OCI-LY3 (cell line): ENCODE data around the gene PIK3C2G.

Experiments used
- H2AFZ ChIP-seq: fragments of 200-600, 300-600 bp; shearing (Covaris generic); 2 replicates; pipeline ENCODE4 v1.6.0; 2014; ENCODE audit warnings: antibody characterized with exemption, low read depth, low read length
- H3K27ac ChIP-seq: fragments of 200-600, 300-600 bp; sonication (generic); 2 replicates; pipeline ENCODE4 v1.5.1; 2014; ENCODE audit warnings: mild to moderate bottlenecking, low read length, moderate library complexity, mixed read lengths
- H3K27me3 ChIP-seq: fragments of 200-600, 300-600 bp; sonication (generic); 2 replicates; pipeline ENCODE4 v1.6.1; 2014; ENCODE audit warnings: low read depth, low read length, mixed read lengths
- H3K36me3 ChIP-seq: fragments of 200-600, 300-600 bp; sonication (generic); replicated peaks from 2 replicates; pipeline ENCODE3; 2014; ENCODE audit warnings: low read depth, low read length, mixed read lengths
- H3K4me1 ChIP-seq: fragments of 300-600, 200-600 bp; sonication (generic); 2 replicates; pipeline ENCODE4 v1.6.1; 2014; ENCODE audit warnings: low read length, mixed read lengths
- H3K4me2 ChIP-seq: fragments of 200-600, 300-600 bp; sonication (generic); 2 replicates; pipeline ENCODE4 v1.6.1; 2014; ENCODE audit warnings: low read length, mixed read lengths
- H3K4me3 ChIP-seq: fragments of 300-600, 200-600 bp; sonication (generic); 2 replicates; pipeline ENCODE4 v1.5.1; 2014; ENCODE audit warnings: antibody characterized with exemption, mild to moderate bottlenecking, low read length, moderate library complexity
- H3K79me2 ChIP-seq: fragments of 300-600, 200-600 bp; shearing (Covaris generic); 2 replicates; pipeline ENCODE4 v1.6.1; 2014; ENCODE audit warnings: mild to moderate bottlenecking, low read length, mixed read lengths
- H3K9ac ChIP-seq: fragments of 300-600, 200-600 bp; shearing (Covaris generic); 2 replicates; pipeline ENCODE4 v1.6.0; 2014; ENCODE audit warnings: mild to moderate bottlenecking, low read length, moderate library complexity
- H3K9me3 ChIP-seq: fragments of 200-600, 300-600 bp; shearing (Covaris generic); 2 replicates; pipeline ENCODE4 v1.6.1; 2014; ENCODE audit warnings: low read length, mixed read lengths; ENCODE audit not compliant: insufficient read depth
- H4K20me1 ChIP-seq: fragments of 200-600, 300-600 bp; sonication (generic); 2 replicates; pipeline ENCODE4 v1.6.1; 2016; ENCODE audit warnings: low read length, mixed read lengths; ENCODE audit not compliant: insufficient read depth
- EZH2phosphoT487 ChIP-seq: fragments of 200-600 bp; shearing (Covaris generic); IDR thresholded peaks from 2 replicates; pipeline ENCODE4 v1.6.1; 2018; ENCODE audit warnings: antibody characterized with exemption, mixed run types, low read depth
- TF ChIP-seq, protein P1 (sequence below): fragments of 200-600, 300-600 bp; sonication (generic); IDR thresholded peaks from 2 replicates; pipeline ENCODE4 v1.5.1; 2014; ENCODE audit warnings: antibody characterized with exemption, low read length, low read depth

PIK3C2G gene

DNA sequence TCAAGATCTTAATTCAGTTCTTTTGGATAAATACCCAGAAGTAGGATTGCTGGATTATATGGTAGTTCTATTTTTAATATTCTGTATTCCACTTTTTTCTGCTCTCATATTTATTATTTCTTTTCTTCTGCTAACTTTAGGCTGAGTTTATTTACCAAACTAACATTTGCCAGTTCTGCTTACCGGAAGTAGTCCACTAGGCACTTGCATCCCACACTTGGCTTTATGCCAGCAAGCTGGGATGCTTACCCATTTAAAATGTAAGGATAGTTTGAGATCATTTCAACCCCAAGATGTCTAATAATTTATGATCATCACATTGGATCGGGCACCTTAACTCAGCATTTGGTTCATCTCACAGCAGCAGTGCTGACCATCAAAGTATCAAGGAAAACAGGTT is 96.8 kb downstream of the PIK3C2G start:
- no peaks in the 10 kb centered on the region for H4K20me1 ChIP-seq
- no peak for TF ChIP-seq EZH2phosphoT487
- TF ChIP-seq, protein P1, sequence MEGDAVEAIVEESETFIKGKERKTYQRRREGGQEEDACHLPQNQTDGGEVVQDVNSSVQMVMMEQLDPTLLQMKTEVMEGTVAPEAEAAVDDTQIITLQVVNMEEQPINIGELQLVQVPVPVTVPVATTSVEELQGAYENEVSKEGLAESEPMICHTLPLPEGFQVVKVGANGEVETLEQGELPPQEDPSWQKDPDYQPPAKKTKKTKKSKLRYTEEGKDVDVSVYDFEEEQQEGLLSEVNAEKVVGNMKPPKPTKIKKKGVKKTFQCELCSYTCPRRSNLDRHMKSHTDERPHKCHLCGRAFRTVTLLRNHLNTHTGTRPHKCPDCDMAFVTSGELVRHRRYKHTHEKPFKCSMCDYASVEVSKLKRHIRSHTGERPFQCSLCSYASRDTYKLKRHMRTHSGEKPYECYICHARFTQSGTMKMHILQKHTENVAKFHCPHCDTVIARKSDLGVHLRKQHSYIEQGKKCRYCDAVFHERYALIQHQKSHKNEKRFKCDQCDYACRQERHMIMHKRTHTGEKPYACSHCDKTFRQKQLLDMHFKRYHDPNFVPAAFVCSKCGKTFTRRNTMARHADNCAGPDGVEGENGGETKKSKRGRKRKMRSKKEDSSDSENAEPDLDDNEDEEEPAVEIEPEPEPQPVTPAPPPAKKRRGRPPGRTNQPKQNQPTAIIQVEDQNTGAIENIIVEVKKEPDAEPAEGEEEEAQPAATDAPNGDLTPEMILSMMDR: no peak
- H3K9ac ChIP-seq: no peak overlapping the region

DNA sequence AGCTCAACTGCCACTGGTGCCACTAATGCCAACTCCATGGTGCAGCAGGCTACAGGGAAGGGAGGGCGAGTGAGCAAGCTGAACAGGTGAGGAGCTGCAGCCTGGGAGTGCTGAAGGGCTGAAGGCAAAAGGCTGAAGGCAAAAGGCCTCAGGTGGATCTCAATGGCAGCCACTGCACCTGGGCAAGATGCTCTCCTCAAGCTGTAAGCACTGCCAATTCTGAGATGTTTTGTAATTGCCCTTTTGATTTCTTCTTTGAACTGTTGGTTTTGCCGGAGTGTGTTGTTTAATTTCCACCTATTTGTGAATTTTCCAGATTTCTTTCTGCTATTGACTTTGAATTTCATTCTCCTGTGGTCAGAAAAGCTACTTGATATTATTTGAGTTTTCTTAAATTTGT is 97.6 kb downstream of the PIK3C2G start:
- Histone ChIP-seq H3K9ac (no peak overlapping the region), H3K4me2 (no peak overlapping the region), H3K27ac (no peak overlapping the region), H3K79me2 (no peaks in the 10 kb centered on the region), H3K4me1 (no peaks in the 10 kb centered on the region), H3K4me3 (no peak overlapping the region), H3K36me3 (no peaks in the 10 kb centered on the region), H4K20me1 (no peaks in the 10 kb centered on the region), H3K9me3 (0 out of 2 replicates have a peak, but pooled peaks cover 4% of the 10 kb centered on the region), H2AFZ (no peak overlapping the region), H3K27me3 (no peaks in the 10 kb centered on the region)
- no peak for TF ChIP-seq EZH2phosphoT487
- TF ChIP-seq, protein P1: no peak

More for the DNA sequence above, 96.8 kb downstream of the PIK3C2G start:
- no peaks in the 10 kb centered on the region for H3K79me2 ChIP-seq
- H3K9me3 ChIP-seq: 0 out of 2 replicates have a peak, but pooled peaks cover 4% of the 10 kb centered on the region
- H3K27ac ChIP-seq: no peak overlapping the region
- H3K4me2 ChIP-seq: no peak overlapping the region
- H3K4me3 ChIP-seq: no peak overlapping the region
- no peaks in the 10 kb centered on the region for H3K36me3 ChIP-seq
- H2AFZ ChIP-seq: no peak overlapping the region
- no peaks in the 10 kb centered on the region for H3K27me3 ChIP-seq
- no peaks in the 10 kb centered on the region for H3K4me1 ChIP-seq

DNA sequence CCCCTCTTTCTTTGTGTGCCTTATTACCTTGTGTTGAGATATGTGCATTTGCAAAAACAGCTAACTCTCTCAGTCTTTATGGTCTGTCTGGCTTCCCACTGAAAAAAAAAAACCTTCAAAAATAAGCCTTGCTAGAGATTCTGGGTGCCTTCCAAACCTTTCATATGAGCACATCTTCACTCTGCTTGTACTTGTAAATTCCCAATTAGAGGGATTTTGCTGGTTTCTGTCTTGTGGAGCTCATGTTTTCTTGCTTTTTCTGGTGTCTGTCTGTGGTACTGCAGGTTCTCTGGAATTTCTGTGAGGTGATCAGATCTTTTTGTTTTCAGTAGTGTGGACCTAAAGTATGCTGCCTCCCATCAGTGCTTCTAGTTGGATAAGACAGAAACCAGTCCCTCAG is 100.1 kb downstream of the PIK3C2G start:
- no peaks in the 10 kb centered on the region for H3K4me1 ChIP-seq
- H2AFZ ChIP-seq: no peak overlapping the region
- H3K27me3 ChIP-seq: no peaks in the 10 kb centered on the region
- no peak overlapping the region for H3K4me2 ChIP-seq
- no peak overlapping the region for H3K4me3 ChIP-seq
- 0 out of 2 replicates have a peak, but pooled peaks cover 4% of the 10 kb centered on the region for H3K9me3 ChIP-seq
- no peaks in the 10 kb centered on the region for H4K20me1 ChIP-seq
- H3K36me3 ChIP-seq: no peaks in the 10 kb centered on the region
- no peak overlapping the region for H3K9ac ChIP-seq
- no peak overlapping the region for H3K27ac ChIP-seq
- no peaks in the 10 kb centered on the region for H3K79me2 ChIP-seq
- TF ChIP-seq, protein P1: no peak
- no peak for TF ChIP-seq EZH2phosphoT487

DNA sequence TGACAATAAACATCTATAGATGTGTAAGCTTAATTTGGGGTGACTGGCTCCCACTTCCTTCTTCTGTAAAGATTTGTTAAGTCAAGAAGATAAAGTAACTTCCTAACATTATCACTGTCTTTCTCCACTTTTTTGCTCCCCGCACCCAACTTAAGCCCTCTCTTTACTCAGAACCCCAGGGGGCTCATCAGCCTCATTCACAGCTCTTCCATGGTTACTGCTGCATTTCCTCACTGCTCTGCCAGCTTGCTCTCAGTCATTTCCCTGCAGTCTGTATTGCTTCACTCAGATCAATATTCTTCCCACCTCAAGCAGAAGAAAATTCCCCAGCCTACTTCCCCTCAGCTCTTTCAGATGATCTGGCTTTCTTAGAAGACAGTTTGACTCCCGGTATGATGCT is 102.0 kb downstream of the PIK3C2G start:
- no peaks in the 10 kb centered on the region for H3K4me1 ChIP-seq
- 0 out of 2 replicates have a peak, but pooled peaks cover 4% of the 10 kb centered on the region for H3K9me3 ChIP-seq
- no peak overlapping the region for H2AFZ ChIP-seq
- no peaks in the 10 kb centered on the region for H4K20me1 ChIP-seq
- no peak for TF ChIP-seq EZH2phosphoT487
- TF ChIP-seq, protein P1: no peak
- no peak overlapping the region for H3K27ac ChIP-seq
- H3K4me2 ChIP-seq: no peak overlapping the region
- no peaks in the 10 kb centered on the region for H3K36me3 ChIP-seq
- no peak overlapping the region for H3K9ac ChIP-seq
- no peaks in the 10 kb centered on the region for H3K27me3 ChIP-seq
- H3K79me2 ChIP-seq: no peaks in the 10 kb centered on the region
- no peak overlapping the region for H3K4me3 ChIP-seq
